CMK (cell line): ENCODE results near the gene FXYD1.

ENCODE experiments used
- DNase-seq: peaks from one replicate; pipeline ENCODE4 v3.0.0-alpha.2; 2010; ENCODE audit warnings: low read depth

The FXYD1 gene

DNA sequence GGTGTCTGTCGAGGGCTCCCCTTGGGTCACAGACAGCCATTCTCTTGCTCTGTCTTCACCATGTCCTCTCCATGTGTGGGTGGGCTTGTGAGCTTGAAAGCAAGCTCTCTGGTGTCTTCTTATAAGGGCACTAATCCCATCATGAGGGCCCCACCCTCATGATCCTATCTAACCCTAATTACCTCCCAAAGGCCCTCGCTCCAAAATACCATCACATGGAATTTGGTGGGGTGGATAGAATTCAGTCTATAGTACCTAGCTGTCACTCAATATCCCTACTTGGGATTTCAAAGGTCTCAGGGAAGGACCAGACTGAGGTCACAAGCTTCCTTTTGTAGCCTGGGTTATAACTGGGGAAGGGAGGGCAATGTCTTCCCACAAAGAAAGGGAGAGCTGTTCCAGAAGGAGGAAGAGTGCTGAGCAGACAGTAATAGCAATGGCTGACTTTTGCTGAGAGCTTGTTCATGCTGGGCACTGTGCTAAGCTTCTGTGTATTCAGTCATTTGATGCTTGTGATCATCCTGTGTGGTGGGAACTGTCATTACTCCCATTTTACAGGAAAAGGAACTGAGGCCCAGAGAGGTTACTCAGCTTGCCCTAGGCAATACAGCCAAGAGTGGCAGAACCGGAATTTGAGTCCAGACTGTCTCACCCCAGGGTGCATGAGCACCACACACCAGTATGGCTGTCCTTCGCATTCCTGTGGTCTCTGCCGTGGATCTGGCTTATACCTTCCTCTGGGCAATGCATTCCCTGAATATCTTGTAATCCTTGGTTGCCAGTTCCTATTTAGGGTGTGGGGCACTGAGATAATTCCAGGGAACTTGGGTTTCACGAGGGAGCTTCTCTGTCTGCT lies 24.1 kb downstream of the FXYD1 start:
- DNase-seq, result no peak

DNA sequence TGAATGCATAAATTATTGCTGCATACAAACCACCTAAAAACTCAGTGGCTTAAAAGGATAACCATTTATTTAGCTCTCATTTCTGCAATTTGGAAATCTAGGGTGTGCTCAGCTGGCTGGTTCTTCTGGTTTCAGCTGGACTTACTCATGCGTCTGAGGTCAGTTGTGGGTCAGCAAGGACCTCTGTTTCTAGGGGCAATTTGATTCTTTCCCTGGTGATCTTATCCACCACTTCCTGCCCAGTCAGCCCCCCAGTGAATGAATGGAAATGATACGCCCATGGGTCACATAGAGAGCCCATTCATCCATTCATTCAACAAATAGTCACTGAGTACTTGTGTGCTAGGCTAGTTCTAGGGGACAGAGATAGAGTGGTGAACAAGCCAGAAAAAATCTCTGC lies 25.8 kb downstream of the FXYD1 start:
- DNase-seq, result no peak

DNA sequence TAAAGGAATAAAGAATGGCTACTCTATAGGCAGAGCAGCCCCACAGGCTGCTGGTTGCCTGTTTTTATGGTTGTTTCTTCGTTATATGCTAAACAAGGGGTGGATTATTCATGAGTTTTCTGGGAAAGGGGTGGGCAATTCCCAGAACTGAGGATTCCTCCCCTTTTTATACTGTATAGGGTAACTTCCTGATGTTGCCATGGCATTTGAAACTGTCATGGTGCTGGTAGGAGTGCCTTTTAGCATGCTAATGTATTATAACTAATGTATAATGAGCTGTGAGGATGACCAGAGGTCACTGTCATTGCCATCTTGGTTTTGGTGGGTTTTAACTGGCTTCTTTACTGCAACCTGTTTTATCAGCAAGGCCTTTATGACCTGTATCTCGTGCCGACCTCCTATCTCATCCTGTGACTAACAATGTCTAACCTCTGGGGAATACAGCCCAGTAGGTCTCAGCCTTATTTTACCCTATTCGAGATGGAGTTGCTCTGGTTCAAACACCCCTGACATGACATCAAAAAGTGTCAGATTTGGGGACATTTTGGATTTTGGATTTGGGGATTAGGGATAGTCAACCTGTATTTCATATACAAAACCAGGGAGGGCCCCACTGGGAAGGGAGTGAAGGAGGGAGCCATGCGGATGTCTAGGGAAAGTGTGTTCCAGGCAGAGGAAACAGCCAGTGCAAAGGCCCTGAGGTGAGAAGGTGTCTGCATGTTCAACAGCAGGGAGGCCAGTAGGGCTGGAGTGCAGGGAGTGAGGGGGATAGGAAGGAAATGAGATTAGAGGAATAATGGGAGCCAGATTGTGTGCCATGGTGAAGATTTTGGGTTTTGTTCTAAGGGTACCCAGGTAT lies 26.8 kb downstream of the FXYD1 start:
- no peak for DNase-seq

DNA sequence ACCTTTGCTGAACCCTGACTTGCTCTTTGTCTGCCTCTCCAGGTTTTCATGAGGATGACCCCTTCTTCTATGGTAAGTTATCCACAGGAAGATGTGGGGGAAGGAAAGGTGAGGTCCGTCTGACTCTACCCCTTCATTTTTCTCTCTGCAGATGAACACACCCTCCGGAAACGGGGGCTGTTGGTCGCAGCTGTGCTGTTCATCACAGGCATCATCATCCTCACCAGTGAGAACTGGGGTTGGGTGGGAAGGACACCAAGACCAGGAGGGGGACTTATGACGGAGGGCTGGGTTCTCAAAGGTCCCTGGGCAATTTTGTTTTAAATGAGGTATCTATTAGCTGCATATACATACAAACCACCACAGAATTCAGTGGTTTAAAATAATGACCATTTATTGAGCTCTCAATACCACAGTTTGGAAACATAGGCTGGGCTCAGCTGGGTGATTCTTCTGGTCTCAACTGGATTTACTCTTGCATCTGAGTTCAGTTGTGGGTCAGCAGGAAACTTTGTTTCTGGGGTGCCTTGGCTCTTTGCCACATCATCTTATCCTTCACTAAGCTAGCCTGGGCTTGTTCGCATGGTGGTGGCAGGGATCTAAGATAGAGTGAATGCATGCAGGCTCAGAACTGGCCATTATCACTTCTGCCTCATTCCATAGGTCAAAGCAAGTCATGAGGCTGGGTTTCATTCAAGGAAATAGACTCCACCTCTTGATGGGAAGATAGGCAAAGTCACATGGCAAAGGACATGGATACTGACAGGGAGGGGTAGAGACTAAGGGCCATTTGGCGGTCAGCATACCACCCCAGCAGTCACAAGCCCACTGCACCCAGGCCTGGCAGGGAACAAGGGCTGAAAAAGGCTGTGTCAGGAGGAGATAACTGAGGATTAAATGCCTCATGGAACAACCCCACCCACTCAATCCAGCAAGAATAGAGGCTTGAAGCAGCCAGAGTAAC lies 27.8 kb downstream of the FXYD1 start:
- no peak for DNase-seq

DNA sequence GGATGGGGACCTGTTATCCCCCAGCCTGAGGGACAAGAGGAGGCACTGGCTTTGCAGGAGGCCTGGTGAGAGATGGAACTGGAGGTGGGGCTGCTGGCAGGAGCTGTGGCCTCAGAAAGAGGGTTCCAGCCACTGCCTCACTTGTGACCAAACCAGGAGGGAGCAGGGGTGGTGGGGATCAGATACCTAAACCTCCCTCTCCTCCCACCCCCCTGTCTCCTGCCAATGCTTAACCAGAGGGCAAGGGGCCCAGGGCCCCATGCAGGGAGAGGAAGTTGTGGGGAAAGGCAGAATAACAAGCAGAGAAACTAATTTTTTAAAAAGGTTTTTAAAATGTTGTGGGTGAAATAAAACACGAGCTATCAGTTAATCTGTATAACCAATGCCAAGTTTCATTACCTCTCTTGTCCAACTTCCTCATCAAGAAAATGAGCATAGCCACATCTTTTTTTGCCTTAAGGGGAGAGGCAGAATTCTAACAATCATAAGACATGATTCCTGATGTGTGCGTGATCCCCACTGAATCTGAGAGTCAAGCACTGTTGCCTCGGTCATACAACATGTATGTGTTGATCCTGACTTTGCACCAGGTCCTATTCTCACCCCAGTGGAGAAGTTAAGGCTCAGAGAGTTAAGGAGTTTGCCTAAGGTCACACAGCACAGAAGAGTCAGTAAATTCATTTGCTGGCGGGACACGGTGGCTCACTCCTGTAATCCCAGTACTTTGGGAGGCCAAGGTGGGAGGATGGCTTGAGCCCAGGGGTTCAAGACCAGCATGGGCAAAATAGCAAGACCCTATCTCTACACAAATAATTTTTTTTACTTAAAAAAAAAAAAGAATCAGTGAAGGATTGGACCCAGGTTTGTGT lies 28.9 kb downstream of the FXYD1 start:
- no peak for DNase-seq

DNA sequence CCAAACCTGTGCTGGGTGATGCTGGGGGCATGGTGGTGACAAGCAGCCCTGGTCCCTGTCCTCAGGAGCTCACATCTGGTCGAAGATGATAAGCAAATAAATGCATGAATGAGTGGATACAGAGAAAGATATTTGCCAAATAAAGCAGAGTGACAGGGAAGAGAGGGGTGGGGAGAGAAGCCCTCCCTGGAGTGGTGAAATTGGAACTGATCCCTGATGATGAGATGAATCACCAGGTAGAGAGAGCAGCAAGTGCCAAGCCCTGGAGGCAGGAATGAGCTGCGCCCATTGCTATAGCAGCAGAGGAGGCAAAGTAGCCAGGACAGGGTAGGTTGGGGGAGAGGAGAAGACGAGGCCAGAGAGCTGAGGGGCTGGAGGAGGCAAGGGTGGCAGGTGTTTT lies 29.6 kb downstream of the FXYD1 start:
- DNase-seq, result no peak

DNA sequence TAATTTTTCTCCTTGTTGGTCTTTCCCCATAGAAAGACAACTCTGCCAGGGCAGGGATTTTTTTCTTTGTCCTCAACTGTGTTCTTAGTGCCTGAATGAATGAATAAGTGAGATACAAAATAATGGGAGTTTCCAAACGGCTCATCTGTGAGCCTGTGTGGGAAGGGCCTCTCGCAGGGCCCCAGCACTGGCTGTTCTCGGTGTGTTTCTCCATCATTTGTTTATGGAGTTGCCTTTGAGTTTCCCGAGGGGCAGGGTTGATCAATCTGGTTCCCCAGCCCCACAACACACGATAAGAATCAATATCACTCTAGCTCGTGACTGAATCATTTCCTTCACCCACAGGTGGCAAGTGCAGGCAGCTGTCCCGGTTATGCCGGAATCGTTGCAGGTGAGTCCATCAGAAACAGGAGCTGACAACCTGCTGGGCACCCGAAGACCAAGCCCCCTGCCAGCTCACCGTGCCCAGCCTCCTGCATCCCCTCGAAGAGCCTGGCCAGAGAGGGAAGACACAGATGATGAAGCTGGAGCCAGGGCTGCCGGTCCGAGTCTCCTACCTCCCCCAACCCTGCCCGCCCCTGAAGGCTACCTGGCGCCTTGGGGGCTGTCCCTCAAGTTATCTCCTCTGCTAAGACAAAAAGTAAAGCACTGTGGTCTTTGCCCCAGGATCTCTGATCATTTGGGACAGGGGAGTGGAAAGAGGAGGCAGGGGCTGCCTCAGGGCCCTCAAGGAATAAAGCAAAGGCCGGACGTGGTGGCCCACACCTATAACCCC lies 30.8 kb downstream of the FXYD1 start:
- DNase-seq, result no peak

DNA sequence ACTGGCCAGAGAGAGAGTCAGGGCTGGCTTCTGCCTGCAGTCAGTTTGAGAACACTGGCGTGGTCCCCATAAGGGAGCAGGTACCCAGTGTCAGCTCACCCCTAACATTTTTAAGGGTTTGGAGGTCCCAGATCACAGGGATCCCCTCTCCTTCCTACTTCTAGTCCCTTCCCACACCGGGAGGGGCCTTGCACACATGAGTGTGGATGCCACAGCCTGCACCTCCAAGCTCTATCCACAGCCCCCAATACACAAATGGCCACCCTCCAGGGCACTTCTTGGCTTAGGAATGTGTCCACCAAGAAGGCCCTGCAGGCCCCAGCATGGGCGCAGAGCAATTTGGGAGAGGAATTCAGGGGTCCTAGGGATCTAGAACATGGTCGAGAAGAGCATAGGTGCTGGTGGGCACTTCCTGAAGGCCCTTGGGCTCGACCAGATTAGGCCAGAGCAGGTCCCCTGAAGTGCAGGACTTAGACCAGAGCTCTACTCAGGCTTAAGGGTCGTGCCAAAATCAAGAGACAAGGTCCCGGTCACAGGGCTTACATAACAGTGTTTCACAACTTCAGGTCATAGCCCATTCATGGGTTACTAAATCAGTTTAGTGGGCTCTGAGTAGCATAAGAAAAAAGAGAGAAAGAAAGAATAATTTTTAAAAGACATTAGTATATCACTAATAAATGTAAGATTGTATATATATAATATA lies 31.9 kb downstream of the FXYD1 start:
- no peak for DNase-seq

DNA sequence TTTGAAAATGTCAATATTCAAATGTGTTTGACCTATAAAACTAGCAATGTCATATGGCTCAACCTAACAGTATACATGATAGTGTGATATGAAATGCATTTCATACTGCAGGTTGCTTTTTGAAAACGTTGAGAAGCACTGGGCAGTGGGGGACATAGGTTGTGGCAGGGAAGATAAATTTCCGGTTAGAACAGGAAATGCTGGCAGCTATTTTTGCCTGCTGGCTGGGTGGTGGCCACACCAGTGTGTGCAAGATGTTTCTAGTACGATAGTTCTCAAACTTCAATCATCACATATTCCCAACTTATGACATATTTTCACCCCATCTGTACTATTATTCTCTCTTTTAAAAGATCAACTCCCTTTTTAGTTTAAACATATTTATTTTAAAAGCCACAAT lies 33.1 kb downstream of the FXYD1 start:
- no peak for DNase-seq

DNA sequence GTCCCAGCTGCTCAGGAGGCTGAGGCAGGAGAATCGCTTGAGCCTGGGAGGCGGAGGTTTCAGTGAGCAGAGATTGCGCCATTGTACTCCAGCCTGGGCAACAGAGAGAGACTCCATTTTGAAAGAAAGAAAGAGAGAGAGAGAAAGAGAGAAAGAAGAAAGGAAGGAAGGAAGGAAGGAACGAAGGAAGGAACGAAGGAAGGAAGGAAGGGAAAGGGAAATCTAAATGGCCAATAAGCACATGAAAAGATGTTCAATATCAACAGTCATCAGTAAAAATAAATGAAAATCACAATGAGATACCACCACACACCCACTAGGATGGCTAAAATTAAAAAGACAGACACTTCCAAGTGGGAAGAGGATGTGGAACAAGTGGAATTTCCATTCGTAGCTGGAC lies 35.6 kb downstream of the FXYD1 start:
- DNase-seq, result no peak

DNA sequence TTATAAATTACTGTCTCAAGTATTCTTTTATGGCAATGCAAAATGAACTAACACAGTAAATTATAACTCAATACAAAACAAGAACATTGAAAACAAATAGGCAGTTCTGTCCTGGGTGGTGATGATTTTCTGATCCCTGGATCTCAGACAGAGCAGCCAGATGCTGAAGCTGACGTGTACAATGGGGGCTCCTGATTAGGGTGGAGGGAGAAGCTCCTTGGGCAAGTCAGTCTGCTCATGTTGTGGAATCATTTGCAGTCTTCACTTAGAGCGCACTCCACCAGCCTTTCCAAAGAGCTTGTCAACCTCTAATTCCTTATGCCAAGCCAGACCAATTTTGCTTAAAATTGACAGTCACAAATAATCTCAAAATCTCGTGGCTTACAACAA lies 37.6 kb downstream of the FXYD1 start:
- DNase-seq, result no peak

DNA sequence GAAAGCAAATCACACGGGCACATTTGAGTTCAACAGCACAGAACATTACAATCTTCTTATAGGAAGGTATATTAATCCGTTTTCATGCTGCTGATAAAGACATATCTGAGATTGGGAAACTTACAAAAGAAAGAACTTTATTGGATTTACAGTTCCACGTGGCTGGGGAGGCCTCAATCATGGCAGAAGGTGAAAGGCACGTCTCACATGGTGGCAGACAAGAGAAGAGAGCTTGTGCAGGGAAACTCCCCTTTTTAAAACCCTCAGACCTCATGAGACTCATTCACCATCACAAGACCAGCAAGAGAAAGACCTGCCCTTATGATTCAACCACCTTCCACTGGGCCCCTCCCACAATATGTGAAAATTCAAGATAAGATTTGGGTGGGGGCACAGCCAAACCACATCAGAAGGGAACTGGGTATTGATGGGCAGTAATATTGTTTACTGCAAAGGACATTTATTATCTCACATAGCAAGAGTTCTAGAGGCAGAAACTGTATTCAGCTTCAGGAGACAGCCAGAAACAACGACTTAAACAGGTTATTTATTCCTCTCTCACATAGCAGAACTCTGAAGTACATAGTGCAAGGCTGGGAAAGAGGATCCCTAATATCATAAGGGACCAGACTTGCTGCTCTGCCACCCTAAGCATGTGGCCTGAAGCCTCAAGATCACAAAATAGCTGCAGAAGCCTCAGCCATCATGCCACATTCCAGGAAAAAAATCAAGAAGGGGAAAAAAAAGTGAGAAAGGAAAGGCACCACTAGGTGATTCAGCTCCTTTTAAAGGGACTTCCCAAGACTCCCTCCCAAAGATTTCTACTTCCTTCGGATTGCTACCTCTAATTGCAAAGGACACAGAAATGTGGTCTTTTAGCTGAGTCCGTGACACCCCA lies 39.0 kb downstream of the FXYD1 start:
- DNase-seq, result no peak

DNA sequence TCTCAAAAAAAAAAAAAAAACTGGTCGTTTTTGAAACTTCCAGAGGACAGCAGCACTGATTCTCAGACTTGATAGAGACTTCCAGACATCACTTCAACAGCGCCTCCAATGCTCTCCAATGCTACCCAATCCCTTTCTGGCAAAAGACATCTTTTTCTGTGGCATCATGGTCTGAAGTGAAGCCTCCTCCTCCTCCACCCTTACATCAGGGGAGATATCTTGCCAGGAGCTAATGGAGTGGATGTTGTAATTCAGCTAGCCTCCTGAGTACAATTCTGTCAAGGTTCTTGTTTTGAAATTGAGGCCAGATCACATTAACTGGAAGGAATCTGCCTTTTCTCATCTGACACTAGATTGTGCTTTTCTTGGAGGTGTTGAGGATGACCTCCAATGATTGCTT lies 40.1 kb downstream of the FXYD1 start:
- DNase-seq, result no peak

DNA sequence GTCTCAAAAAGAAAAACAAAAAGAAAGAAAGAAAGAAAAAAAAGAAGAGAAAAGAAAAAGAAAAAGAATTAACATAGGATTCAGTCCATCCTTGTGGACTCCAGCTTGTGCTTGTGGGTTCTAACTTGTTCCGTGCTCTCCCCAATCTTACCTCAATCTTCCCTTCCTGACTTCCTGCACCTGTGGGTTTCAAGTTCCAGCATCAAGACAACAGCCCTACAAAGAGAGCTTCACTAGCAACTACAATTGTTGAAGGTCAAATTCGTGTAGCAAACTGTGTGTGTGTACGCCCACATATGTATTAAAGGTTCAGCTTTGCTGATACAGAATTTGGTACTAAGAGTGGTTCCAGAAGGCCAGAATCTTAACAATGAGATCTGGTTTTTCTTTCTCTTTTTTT lies 41.2 kb downstream of the FXYD1 start:
- no peak for DNase-seq

DNA sequence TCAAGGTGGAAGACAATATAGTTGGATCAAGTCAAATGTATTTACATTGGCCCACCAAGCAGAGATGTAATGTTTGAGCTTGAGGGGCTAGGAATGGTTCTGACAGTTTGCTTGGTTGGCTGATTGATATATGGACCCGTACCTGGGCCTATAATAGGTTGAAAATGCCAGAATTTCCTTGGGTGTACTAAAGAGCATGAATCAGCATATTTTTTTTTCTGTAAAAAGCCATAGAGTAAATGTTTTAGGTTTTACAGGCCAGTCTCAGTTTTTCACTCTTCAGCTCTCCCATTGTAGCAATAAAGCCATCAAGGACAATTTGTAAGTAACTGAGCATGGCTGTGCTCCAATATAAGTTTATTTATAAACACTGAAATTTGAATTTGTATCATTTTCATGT lies 42.8 kb downstream of the FXYD1 start:
- DNase-seq, result no peak

DNA sequence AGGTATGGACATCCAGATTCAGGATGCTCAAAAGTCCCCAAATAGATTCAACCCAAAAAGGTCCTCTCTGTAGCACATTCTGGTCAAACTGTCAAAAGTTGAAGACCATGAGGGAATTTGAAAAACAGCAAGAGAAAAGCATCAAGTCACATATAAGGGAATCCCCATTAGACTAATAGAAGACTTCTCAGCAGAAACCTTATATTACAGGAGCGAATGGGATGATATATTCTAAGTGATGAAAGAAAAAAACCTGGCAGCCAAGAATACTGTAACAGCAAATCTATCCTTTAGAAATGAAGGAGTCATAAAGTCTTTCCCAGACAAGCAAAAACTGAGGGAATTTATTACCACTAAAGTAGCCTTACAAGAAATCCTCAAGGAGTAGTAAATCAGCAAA lies 45.6 kb downstream of the FXYD1 start:
- DNase-seq, result no peak

DNA sequence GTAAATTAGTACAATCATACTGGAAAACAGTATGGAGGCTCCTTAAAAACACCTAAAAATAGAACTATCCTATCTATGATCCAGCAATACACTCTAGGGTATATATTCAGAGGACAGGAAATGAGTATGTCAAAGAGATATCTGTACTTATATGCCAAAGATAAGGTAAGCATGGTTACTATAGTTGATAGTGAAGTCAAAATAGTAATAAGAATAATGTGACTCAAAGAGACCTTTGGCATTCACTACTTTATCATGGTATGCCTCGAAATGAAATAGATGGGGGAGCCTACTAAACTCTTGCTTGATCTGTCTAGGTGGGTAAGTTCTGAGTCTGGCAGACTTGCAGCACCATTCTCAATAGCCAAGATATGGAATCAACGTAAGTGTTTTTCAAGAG lies 46.3 kb downstream of the FXYD1 start:
- DNase-seq, result no peak
